Transverse colon (tissue), 4 donors: ENCODE measurements around the gene CCPG1.

ENCODE experiments used
- POLR2A ChIP-seq: fragments of 450-650 bp; IDR thresholded peaks from one replicate; pipeline ENCODE4 v1.6.1; 2016; ENCODE audit warnings: antibody characterized with exemption, mild to moderate bottlenecking, moderate library complexity
- POLR2AphosphoS5 ChIP-seq, 3 donors: sonication (generic); formaldehyde crosslinking; IDR thresholded peaks; one replicate each; pipeline ENCODE4 v1.6.1; 2016; ENCODE audit warnings: antibody characterized with exemption in 3 of 3
- TF ChIP-seq, protein P1 (sequence below), 5 experiments: fragments of 200-600 bp in 3 of 5; fragments of 450-650 bp in 2 of 5; sonication (generic) in 3 of 5; IDR thresholded peaks; 1 replicate in 2 of 5; 2 replicates in 3 of 5; pipeline ENCODE4 v1.5.1; 2016 to 2017; ENCODE audit warnings: antibody characterized with exemption in 5 of 5, inconsistent platforms in 3 of 5, mild to moderate bottlenecking in 2 of 5, moderate library complexity in 1 of 5

DNA sequence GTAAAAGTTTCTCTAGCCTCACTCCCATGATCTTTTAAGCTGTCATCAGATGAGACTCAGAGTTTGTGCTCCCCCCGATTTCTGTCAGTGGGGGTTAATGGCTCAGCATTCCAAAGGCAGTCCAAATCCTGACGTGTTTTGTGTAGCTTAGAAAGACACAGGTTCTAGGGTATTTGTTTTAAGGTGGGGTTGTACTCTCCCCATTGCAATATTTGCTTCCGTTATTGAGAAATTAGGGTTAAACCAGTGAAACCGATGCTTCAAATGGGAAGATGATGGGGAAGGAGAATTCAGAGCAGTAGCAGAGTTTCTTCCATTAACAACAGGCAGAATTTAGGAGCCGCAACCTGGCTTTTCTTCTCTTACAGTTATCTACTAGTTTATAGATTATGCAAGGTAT, 85.7 kb downstream of the CCPG1 start:
- TF ChIP-seq, protein P1, sequence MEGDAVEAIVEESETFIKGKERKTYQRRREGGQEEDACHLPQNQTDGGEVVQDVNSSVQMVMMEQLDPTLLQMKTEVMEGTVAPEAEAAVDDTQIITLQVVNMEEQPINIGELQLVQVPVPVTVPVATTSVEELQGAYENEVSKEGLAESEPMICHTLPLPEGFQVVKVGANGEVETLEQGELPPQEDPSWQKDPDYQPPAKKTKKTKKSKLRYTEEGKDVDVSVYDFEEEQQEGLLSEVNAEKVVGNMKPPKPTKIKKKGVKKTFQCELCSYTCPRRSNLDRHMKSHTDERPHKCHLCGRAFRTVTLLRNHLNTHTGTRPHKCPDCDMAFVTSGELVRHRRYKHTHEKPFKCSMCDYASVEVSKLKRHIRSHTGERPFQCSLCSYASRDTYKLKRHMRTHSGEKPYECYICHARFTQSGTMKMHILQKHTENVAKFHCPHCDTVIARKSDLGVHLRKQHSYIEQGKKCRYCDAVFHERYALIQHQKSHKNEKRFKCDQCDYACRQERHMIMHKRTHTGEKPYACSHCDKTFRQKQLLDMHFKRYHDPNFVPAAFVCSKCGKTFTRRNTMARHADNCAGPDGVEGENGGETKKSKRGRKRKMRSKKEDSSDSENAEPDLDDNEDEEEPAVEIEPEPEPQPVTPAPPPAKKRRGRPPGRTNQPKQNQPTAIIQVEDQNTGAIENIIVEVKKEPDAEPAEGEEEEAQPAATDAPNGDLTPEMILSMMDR (IDR thresholded peaks at IDR 0.05) = no peak
- TF ChIP-seq POLR2AphosphoS5 (IDR thresholded peaks at IDR 0.05) (no peak), POLR2A (no peak)
